Osteoblast (primary cell): ENCODE data around the gene AMMECR1L. TPM values are rescaled to one million over a fixed set of nuclear protein-coding genes. Genes with fewer than 3 reads are reported as not detected.
A peak's percentile ranks its signal among the peaks of the same experiment; 100 is the strongest.
"Not testable (repeated sequence)": the region's sequence is repeated elsewhere in the genome, so short reads cannot be mapped to it uniquely, and the experiment has no call there.

Source experiments
- DNase-seq: peaks from one replicate; pipeline ENCODE4 v3.0.0; 2011; ENCODE audit warnings: low spot score, mixed read lengths; ENCODE audit not compliant: insufficient read length; ENCODE audit errors: missing footprints
- H2AFZ ChIP-seq: 2 replicates; pipeline ENCODE4 v1.6.0; 2011; ENCODE audit warnings: mild to moderate bottlenecking, low read length
- H3K27ac ChIP-seq: 2 replicates; pipeline ENCODE4 v1.5.1; 2011; ENCODE audit warnings: mild to moderate bottlenecking, low read depth, low read length, moderate library complexity
- H3K27me3 ChIP-seq: 2 replicates; pipeline ENCODE4 v1.6.0; 2012; ENCODE audit warnings: mild to moderate bottlenecking, control low read depth, inconsistent platforms, low read length, moderate library complexity; ENCODE audit not compliant: insufficient read depth
- H3K36me3 ChIP-seq: 2 replicates; pipeline ENCODE4 v1.5.1; 2011; ENCODE audit warnings: mild to moderate bottlenecking, low read length, control low read depth, moderate library complexity; ENCODE audit not compliant: insufficient read depth
- H3K4me1 ChIP-seq: 2 replicates; pipeline ENCODE4 v1.5.1; 2011; ENCODE audit warnings: mild to moderate bottlenecking, low read length, control low read depth, moderate library complexity; ENCODE audit not compliant: insufficient read depth
- H3K4me2 ChIP-seq: 2 replicates; pipeline ENCODE4 v1.6.0; 2011; ENCODE audit warnings: mild to moderate bottlenecking, low read length; ENCODE audit not compliant: insufficient read depth
- H3K4me3 ChIP-seq: fragments of 200-600 bp; sonication (generic); 3 replicates; pipeline ENCODE4 v1.5.1; 2012; ENCODE audit warnings: mild to moderate bottlenecking, low read length, inconsistent platforms; ENCODE audit not compliant: insufficient read depth
- H3K79me2 ChIP-seq: 2 replicates; pipeline ENCODE4 v1.6.0; 2012; ENCODE audit warnings: mild to moderate bottlenecking, low read length, control low read depth, inconsistent platforms; ENCODE audit not compliant: insufficient read depth
- H3K9me3 ChIP-seq: 2 replicates; pipeline ENCODE4 v1.5.1; 2011; ENCODE audit warnings: low read depth, low read length, control low read depth
- H4K20me1 ChIP-seq: 2 replicates; pipeline ENCODE4 v1.6.0; 2012; ENCODE audit warnings: mild to moderate bottlenecking, low read length, control low read depth; ENCODE audit not compliant: insufficient read depth
- CTCF ChIP-seq: IDR thresholded peaks from 2 replicates; pipeline ENCODE4 v1.5.1; 2011; ENCODE audit warnings: mild to moderate bottlenecking, low read depth, low read length, moderate library complexity; ENCODE audit errors: extremely low read depth
- total RNA-seq: library from RNA; depleted of rRNA; stranded (reverse); fragments of >200 nt; gene quantifications from 2 replicates; pipeline ENCODE4 v1.2.3, GENCODE V29; 2012

AMMECR1L gene
- total RNA-seq, 1 donor: 15.6 TPM

DNA sequence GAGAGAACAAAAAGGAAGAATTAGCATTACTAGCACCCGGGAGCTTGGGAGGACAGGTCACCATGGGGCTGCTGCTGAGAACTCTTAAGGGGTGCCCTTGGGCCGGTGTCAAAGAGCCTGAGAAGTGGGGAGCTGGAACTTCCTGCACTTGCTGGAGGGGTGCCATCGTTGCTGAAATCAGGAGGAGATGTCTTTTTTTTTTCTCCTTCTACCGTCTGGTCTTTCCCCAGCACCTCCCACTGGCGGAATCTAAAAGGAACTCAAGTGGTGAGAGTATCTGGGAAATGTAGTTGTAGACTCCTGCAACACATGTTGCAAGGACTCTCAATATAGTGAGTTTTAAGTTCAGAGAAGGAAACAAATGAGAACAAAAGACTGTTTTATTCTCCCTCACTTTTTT lies 6.1 kb upstream of the AMMECR1L start:
- H4K20me1 ChIP-seq: no peaks in the 10 kb centered on the region
- H2AFZ ChIP-seq: no peak overlapping the region
- H3K4me3 ChIP-seq: no peak overlapping the region
- H3K9me3 ChIP-seq: no peaks in the 10 kb centered on the region
- peaks cover 11% of the 10 kb centered on the region for H3K79me2 ChIP-seq
- H3K27ac ChIP-seq: no peak overlapping the region
- no peaks in the 10 kb centered on the region for H3K27me3 ChIP-seq
- DNase-seq: no peak
- no peak for TF ChIP-seq CTCF
- peaks cover 9% of the 10 kb centered on the region for H3K4me1 ChIP-seq
- no peaks in the 10 kb centered on the region for H3K36me3 ChIP-seq
- no peak overlapping the region for H3K4me2 ChIP-seq

- H3K27me3 ChIP-seq: not testable (repeated sequence)
These were observed 5.0 kb upstream of the AMMECR1L start for GRCh38 chr2:127890756-127891155.

GRCh38 chr2:127888772-127889171 lies 3.0 kb upstream of the AMMECR1L start:
- Histone ChIP-seq H3K4me1 (peaks cover 20% of the 10 kb centered on the region), H4K20me1 (peaks cover 8% of the 10 kb centered on the region), H3K79me2 (peaks cover 24% of the 10 kb centered on the region), H3K27me3 (no peaks in the 10 kb centered on the region), H3K4me2 (no peak overlapping the region), H3K27ac (no peak overlapping the region), H3K9me3 (no peaks in the 10 kb centered on the region), H3K36me3 (no peaks in the 10 kb centered on the region), H2AFZ (no peak overlapping the region), H3K4me3 (no peak overlapping the region)
- no peak for DNase-seq
- TF ChIP-seq CTCF: no peak

More at GRCh38 chr2:127890756-127891155, 5.0 kb upstream of the AMMECR1L start:
- not testable (repeated sequence) for H3K4me3 ChIP-seq, H3K9me3 ChIP-seq, H2AFZ ChIP-seq, H3K36me3 ChIP-seq, H4K20me1 ChIP-seq, DNase-seq, H3K27ac ChIP-seq, H3K4me1 ChIP-seq, H3K4me2 ChIP-seq
- H3K79me2 ChIP-seq: peaks cover 11% of the 10 kb centered on the region

GRCh38 chr2:127887776-127888130 lies 2.0 kb upstream of the AMMECR1L start:
- TF ChIP-seq CTCF: no peak
- DNase-seq: no peak
- no peaks in the 10 kb centered on the region for H3K27me3 ChIP-seq
- H3K36me3 ChIP-seq: peaks cover 10% of the 10 kb centered on the region
- peak overlapping the region; percentile 80 for H3K4me2 ChIP-seq
- no peaks in the 10 kb centered on the region for H3K9me3 ChIP-seq
- H3K4me1 ChIP-seq: peaks cover 21% of the 10 kb centered on the region
- H3K79me2 ChIP-seq: peaks cover 34% of the 10 kb centered on the region
- peak overlapping the region; percentile 69 for H3K4me3 ChIP-seq
- peak overlapping the region; percentile 62 for H3K27ac ChIP-seq
- no peak overlapping the region for H2AFZ ChIP-seq
- H4K20me1 ChIP-seq: peaks cover 14% of the 10 kb centered on the region
